Gastroesophageal sphincter (tissue), 4 donors: Measurements from ENCODE around the gene PDE11A. TPM values are rescaled to one million over a fixed set of nuclear protein-coding genes. Genes with fewer than 3 reads are reported as not detected.

Experiments used
- ATAC-seq: fragments of 150-250 bp; one replicate; pipeline ENCODE4 v1.9.1; 2016; ENCODE audit warnings: mild to moderate bottlenecking, moderate library complexity
- H3K27ac ChIP-seq, 4 donors: fragments of 200-600 bp; sonication (generic) in 3 of 4; 1 replicate in 3 of 4; 2 replicates in 1 of 4; pipeline ENCODE4 v1.5.1; 2016 to 2019
- H3K27me3 ChIP-seq: fragments of 200-600 bp; sonication (generic); one replicate; pipeline ENCODE4 v1.5.1; 2019
- H3K36me3 ChIP-seq, 2 donors: fragments of 200-600 bp; sonication (generic); one replicate each; pipeline ENCODE4 v1.5.1; 2019; ENCODE audit warnings: control low read depth in 1 of 2
- H3K4me1 ChIP-seq, 3 donors: fragments of 200-600 bp; sonication (generic); 1 replicate in 2 of 3; 2 replicates in 1 of 3; pipeline ENCODE4 v1.5.1; 2016 to 2019; ENCODE audit warnings: control low read depth in 2 of 3
- H3K4me3 ChIP-seq, 2 donors: fragments of 200-600 bp; sonication (generic); one replicate each; pipeline ENCODE4 v1.5.1; 2019; ENCODE audit warnings: mild to moderate bottlenecking in 1 of 2, moderate library complexity in 1 of 2
- H3K9me3 ChIP-seq, 3 donors: fragments of 200-600 bp; sonication (generic); one replicate each; pipeline ENCODE4 v1.5.1; 2017 to 2019; ENCODE audit warnings: control low read depth in 2 of 3
- CTCF ChIP-seq, 4 experiments: fragments of 200-600 bp in 2 of 4; fragments of 450-650 bp in 2 of 4; sonication (generic) in 1 of 4; IDR thresholded peaks; one replicate each; pipeline ENCODE4 v1.5.1; 2017 to 2019; ENCODE audit warnings: antibody characterized with exemption in 4 of 4, mild to moderate bottlenecking in 2 of 4, moderate library complexity in 2 of 4
- EP300 ChIP-seq: sonication (generic); formaldehyde crosslinking; IDR thresholded peaks from one replicate; pipeline ENCODE4 v1.6.1; 2017; ENCODE audit warnings: antibody characterized with exemption, mild to moderate bottlenecking
- POLR2A ChIP-seq, 2 donors: fragments of 450-650 bp; IDR thresholded peaks; one replicate each; pipeline ENCODE4 v1.6.1; 2017; ENCODE audit warnings: antibody characterized with exemption in 2 of 2, mild to moderate bottlenecking in 2 of 2, moderate library complexity in 1 of 2
- POLR2AphosphoS5 ChIP-seq: sonication (generic); formaldehyde crosslinking; IDR thresholded peaks from one replicate; pipeline ENCODE4 v1.6.1; 2017; ENCODE audit warnings: antibody characterized with exemption
- WGBS, 2 donors: methylation state at CpG; one replicate each; pipeline ENCODE4 v1.1.5; 2018; ENCODE audit warnings: low coverage in 1 of 2; 5-methylcytosine and 5-hydroxymethylcytosine counted together
- total RNA-seq, 4 donors: library from RNA; depleted of rRNA; stranded (reverse); fragments of >200 nt; gene quantifications; one replicate each; pipeline ENCODE4 v1.1.0, GENCODE V29; 2016

PDE11A gene
- total RNA-seq, 4 donors from 2014 or later = 0.13 to 1.9 (median 0.16) TPM; not detected in 1

GRCh38 chr2:177721818-177722567 is 350.6 kb downstream of the PDE11A start:
- WGBS, 2 donors = 63 to 70% methylated on average over 7 to 10 of the region's 11 CpGs
- H3K27ac ChIP-seq = no peak overlapping the region

GRCh38 chr2:177721087-177721486 is 351.5 kb downstream of the PDE11A start:
- H3K4me3 ChIP-seq = no peak overlapping the region
- H3K27me3 ChIP-seq = no peaks in the 10 kb centered on the region
- no peaks in the 10 kb centered on the region for H3K9me3 ChIP-seq
- no peak for ATAC-seq
- H3K27ac ChIP-seq = no peak overlapping the region
- no peaks in the 10 kb centered on the region for H3K36me3 ChIP-seq
- TF ChIP-seq CTCF (IDR thresholded peaks at IDR 0.05) (no peak), POLR2A (IDR thresholded peaks at IDR 0.05) (no peak), POLR2AphosphoS5 (no peak), EP300 (no peak)
- H3K4me1 ChIP-seq = no peaks in the 10 kb centered on the region
- WGBS, 2 donors = 91 to 93% methylated on average over 2 of the region's 2 CpGs

More at GRCh38 chr2:177721818-177722567, 350.6 kb downstream of the PDE11A start:
- ATAC-seq = no peak
- TF ChIP-seq EP300 (no peak), POLR2AphosphoS5 (no peak), CTCF (IDR thresholded peaks at IDR 0.05) (no peak), POLR2A (IDR thresholded peaks at IDR 0.05) (no peak)
- Histone ChIP-seq H3K9me3 (no peaks in the 10 kb centered on the region), H3K36me3 (no peaks in the 10 kb centered on the region), H3K4me3 (no peak overlapping the region), H3K27me3 (no peaks in the 10 kb centered on the region), H3K4me1 (no peaks in the 10 kb centered on the region)

DNA sequence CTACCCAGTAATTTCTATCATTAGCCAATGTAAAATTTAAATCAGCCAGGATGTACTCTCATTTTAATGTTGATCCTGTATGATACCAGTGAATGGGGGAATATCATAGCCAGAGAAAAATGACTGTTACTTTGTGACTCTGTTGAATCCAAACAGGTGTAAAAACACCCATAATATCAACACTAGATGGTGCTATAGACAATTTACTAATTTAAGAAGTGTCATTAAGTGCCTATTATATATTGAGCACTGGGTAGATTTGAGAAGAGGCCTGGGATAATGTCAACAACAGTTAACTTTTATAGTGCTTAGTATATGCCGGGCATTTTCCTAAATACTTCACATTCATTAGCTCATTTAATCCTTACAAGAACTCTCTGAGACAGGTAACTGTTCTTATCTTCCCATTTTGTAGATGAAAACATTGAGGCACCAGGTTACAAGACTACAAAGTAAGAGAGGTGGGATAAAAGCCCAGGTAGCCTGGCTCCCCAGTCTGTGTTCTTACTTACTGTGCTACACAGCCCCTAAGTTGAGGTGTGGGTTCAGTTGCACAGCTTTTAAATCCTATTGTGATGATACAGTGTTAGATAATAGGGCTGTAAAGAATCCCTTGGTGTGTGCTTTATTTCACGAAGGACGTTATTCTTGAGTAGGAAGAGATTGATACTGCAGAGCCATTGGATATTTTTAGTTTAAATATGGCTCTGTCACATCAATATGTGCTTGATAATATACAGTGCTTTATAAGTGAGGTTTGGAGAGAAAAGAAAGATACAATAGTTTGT is 354.6 kb downstream of the PDE11A start:
- 49 to 55% methylated on average over 2 to 3 of the region's 3 CpGs for WGBS, 2 donors
- no peaks in the 10 kb centered on the region for H3K27me3 ChIP-seq
- no peak for ATAC-seq
- no peaks in the 10 kb centered on the region for H3K36me3 ChIP-seq
- TF ChIP-seq POLR2A (IDR thresholded peaks at IDR 0.05) (no peak), POLR2AphosphoS5 (no peak), CTCF (IDR thresholded peaks at IDR 0.05) (no peak), EP300 (no peak)
- no peak overlapping the region for H3K27ac ChIP-seq
- no peaks in the 10 kb centered on the region for H3K9me3 ChIP-seq
- no peaks in the 10 kb centered on the region for H3K4me1 ChIP-seq
- no peak overlapping the region for H3K4me3 ChIP-seq

DNA sequence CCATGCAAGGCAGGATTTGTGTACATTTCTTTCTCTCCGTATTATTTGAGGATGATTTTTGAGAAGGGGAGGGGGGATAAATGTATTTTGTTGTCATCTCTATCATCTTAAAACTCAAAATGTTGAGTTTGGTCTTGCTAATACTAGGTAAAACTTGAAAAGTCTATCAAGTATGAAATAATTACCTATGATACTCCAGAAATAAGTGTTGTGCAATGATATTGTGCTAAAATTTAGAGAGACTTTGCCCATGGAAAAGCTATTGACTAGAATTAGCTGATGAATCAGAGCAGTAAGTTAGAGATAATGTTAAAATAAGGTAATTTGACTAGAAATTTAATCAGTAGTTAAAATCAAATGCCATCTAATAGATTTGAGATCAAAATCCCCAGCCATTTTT is 356.1 kb downstream of the PDE11A start:
- Histone ChIP-seq H3K36me3 (no peaks in the 10 kb centered on the region), H3K4me1 (no peaks in the 10 kb centered on the region), H3K9me3 (no peaks in the 10 kb centered on the region), H3K27ac (no peak overlapping the region), H3K27me3 (no peaks in the 10 kb centered on the region), H3K4me3 (no peak overlapping the region)
- no peak for ATAC-seq
- TF ChIP-seq CTCF (IDR thresholded peaks at IDR 0.05) (no peak), POLR2A (IDR thresholded peaks at IDR 0.05) (no peak), EP300 (no peak), POLR2AphosphoS5 (no peak)
- WGBS, 2 donors = 71 to 80% methylated on average over 1 of the region's 1 CpG
